Measurements from ENCODE around the gene CTNNA1.
"Not testable (repeated sequence)": the region's sequence is repeated elsewhere in the genome, so short reads cannot be mapped to it uniquely, and the experiment has no call there.

Gene CTNNA1

GRCh38 chr5:138831703-138832102, 78.5 kb downstream of the CTNNA1 start:
- H3K4me3 ChIP-seq (ENCODE audit: low read depth, low read length) = no peak overlapping the region
- peaks cover 19% of the 10 kb centered on the region for H3K4me1 ChIP-seq (ENCODE audit: control insufficient read depth, insufficient read depth, low read length, unreplicated experiment)
- H3K36me3 ChIP-seq (ENCODE audit: insufficient read depth, low read length) = peaks cover 25% of the 10 kb centered on the region
- no peak overlapping the region for H3K27ac ChIP-seq (ENCODE audit: low read depth, low read length)
- peaks cover 36% of the 10 kb centered on the region for H3K79me2 ChIP-seq (ENCODE audit: control insufficient read depth, insufficient read depth, low read length, unreplicated experiment)
- no peak overlapping the region for H2AFZ ChIP-seq (ENCODE audit: low read length, unreplicated experiment)
- no peaks in the 10 kb centered on the region for H3K27me3 ChIP-seq (ENCODE audit: insufficient read depth, low read length)

GRCh38 chr5:138832218-138832617, 79.0 kb downstream of the CTNNA1 start:
- peaks cover 23% of the 10 kb centered on the region for H3K36me3 ChIP-seq (ENCODE audit: insufficient read depth, low read length)
- H2AFZ ChIP-seq (ENCODE audit: low read length, unreplicated experiment) = no peak overlapping the region
- H3K4me3 ChIP-seq (ENCODE audit: low read depth, low read length) = no peak overlapping the region
- H3K79me2 ChIP-seq (ENCODE audit: control insufficient read depth, insufficient read depth, low read length, unreplicated experiment) = peaks cover 35% of the 10 kb centered on the region
- no peak overlapping the region for H3K27ac ChIP-seq (ENCODE audit: low read depth, low read length)
- peaks cover 19% of the 10 kb centered on the region for H3K4me1 ChIP-seq (ENCODE audit: control insufficient read depth, insufficient read depth, low read length, unreplicated experiment)
- H3K27me3 ChIP-seq (ENCODE audit: insufficient read depth, low read length) = no peaks in the 10 kb centered on the region

DNA sequence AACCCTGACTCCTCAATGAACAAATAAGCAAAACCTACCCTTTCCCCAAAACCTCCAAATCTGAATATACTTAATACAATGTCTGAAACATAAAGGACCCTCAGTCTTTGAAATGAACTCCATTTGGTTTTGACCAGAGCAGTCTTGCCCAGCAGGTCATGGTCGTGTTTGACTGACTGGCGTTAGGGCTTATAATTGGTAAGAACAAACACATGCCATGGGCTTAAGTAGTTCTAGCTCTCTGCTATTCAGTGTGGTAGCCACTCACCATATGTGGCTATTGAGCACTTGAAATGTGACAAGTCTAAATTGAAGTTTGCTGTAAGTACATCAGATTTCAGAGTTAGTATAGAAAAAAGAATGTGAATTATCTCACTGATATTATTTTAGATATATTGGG, 79.9 kb downstream of the CTNNA1 start:
- no peak overlapping the region for H3K4me3 ChIP-seq (ENCODE audit: low read depth, low read length)
- H3K79me2 ChIP-seq (ENCODE audit: control insufficient read depth, insufficient read depth, low read length, unreplicated experiment) = peaks cover 39% of the 10 kb centered on the region
- no peak overlapping the region for H2AFZ ChIP-seq (ENCODE audit: low read length, unreplicated experiment)
- H3K4me1 ChIP-seq (ENCODE audit: control insufficient read depth, insufficient read depth, low read length, unreplicated experiment) = peaks cover 19% of the 10 kb centered on the region
- peaks cover 14% of the 10 kb centered on the region for H3K36me3 ChIP-seq (ENCODE audit: insufficient read depth, low read length)
- no peaks in the 10 kb centered on the region for H3K27me3 ChIP-seq (ENCODE audit: insufficient read depth, low read length)
- H3K27ac ChIP-seq (ENCODE audit: low read depth, low read length) = no peak overlapping the region

GRCh38 chr5:138833726-138834480, 80.7 kb downstream of the CTNNA1 start:
- 0 out of 2 replicates have a peak, but pooled peaks cover 7% of the 10 kb centered on the region for H3K36me3 ChIP-seq (ENCODE audit: insufficient read depth, low read length)
- H3K4me1 ChIP-seq (ENCODE audit: control insufficient read depth, insufficient read depth, low read length, unreplicated experiment) = peaks cover 14% of the 10 kb centered on the region
- H3K4me3 ChIP-seq (ENCODE audit: low read depth, low read length) = no peak overlapping the region
- H2AFZ ChIP-seq (ENCODE audit: low read length, unreplicated experiment) = no peak overlapping the region
- H3K27me3 ChIP-seq (ENCODE audit: insufficient read depth, low read length) = no peaks in the 10 kb centered on the region
- no peak overlapping the region for H3K27ac ChIP-seq (ENCODE audit: low read depth, low read length)
- H3K79me2 ChIP-seq (ENCODE audit: control insufficient read depth, insufficient read depth, low read length, unreplicated experiment) = peaks cover 38% of the 10 kb centered on the region

DNA sequence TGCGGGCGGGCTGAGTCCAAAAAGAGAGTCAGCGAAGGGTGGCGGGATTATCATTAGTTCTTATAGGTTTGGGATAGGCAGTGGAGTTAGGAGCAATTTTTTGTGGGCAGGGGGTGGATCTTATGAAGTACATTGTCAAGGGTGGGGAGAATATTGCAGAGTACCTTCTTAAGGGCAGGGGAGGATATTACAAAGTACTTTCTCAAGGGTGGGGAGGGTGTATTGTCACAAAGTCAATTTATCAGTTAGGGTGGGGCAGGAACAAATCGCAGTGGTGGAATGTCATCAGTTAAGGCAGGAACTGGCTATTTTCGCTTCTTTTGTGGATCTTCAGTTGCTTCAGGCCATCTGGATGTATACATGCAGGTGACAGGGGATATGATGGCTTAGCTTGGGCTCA, 81.6 kb downstream of the CTNNA1 start:
- H3K79me2 ChIP-seq (ENCODE audit: control insufficient read depth, insufficient read depth, low read length, unreplicated experiment) = peaks cover 47% of the 10 kb centered on the region
- not testable (repeated sequence) for H2AFZ ChIP-seq (ENCODE audit: low read length, unreplicated experiment); H3K36me3 ChIP-seq (ENCODE audit: insufficient read depth, low read length); H3K4me3 ChIP-seq (ENCODE audit: low read depth, low read length); H3K27ac ChIP-seq (ENCODE audit: low read depth, low read length); H3K4me1 ChIP-seq (ENCODE audit: control insufficient read depth, insufficient read depth, low read length, unreplicated experiment); H3K27me3 ChIP-seq (ENCODE audit: insufficient read depth, low read length)

DNA sequence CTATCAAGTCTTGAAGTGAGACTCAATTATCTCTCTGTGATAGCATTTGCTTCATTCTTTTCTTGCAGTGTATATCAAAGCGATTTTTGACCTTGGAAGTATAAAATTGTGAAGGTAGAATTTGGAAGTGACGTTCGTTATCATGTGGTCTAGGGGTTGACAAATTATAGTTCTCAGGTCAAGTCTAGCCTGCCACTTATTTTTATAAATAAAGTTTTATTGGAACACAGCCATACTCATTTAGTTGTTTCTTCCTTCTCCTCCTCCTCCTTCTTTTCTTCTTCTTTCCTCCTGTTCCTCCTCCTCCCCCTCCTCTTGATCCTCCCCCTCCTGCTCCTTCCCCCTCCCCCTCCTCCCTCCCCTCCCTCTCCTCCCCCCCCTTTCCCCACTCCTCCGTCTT, 83.9 kb downstream of the CTNNA1 start:
- H3K36me3 ChIP-seq (ENCODE audit: insufficient read depth, low read length) = peaks cover 11% of the 10 kb centered on the region; the same call in 1 of the 2 replicates
- peaks cover 52% of the 10 kb centered on the region for H3K79me2 ChIP-seq (ENCODE audit: control insufficient read depth, insufficient read depth, low read length, unreplicated experiment)
- no peaks in the 10 kb centered on the region for H3K27me3 ChIP-seq (ENCODE audit: insufficient read depth, low read length)
- peaks cover under 1% of the 10 kb centered on the region for H3K4me1 ChIP-seq (ENCODE audit: control insufficient read depth, insufficient read depth, low read length, unreplicated experiment)
- no peak overlapping the region for H3K4me3 ChIP-seq (ENCODE audit: low read depth, low read length)
- no peak overlapping the region for H3K27ac ChIP-seq (ENCODE audit: low read depth, low read length)
- no peak overlapping the region for H2AFZ ChIP-seq (ENCODE audit: low read length, unreplicated experiment)

DNA sequence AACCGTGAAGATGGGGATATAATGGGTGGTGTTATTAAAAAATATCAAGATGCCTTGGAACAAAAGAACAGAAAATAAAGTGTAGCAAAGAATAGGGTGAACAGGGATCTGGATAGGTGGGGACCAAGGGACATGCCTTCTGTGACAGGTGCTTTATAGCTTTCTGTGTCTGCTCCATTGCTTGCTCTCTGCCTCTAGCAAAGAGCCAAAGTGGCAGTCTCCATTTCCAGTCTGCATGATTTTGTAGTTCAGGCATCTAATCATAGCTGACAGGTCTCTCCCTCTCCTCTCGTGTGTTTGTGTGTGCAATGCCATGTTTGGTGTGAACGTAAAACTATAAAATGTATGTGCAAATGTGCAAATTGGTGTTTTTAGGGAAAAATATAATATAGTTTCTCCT, 86.9 kb downstream of the CTNNA1 start:
- no peak overlapping the region for H3K4me3 ChIP-seq (ENCODE audit: low read depth, low read length)
- H3K79me2 ChIP-seq (ENCODE audit: control insufficient read depth, insufficient read depth, low read length, unreplicated experiment) = peaks cover 60% of the 10 kb centered on the region
- peaks cover 5% of the 10 kb centered on the region; the same call in 1 of the 2 replicates for H3K36me3 ChIP-seq (ENCODE audit: insufficient read depth, low read length)

DNA sequence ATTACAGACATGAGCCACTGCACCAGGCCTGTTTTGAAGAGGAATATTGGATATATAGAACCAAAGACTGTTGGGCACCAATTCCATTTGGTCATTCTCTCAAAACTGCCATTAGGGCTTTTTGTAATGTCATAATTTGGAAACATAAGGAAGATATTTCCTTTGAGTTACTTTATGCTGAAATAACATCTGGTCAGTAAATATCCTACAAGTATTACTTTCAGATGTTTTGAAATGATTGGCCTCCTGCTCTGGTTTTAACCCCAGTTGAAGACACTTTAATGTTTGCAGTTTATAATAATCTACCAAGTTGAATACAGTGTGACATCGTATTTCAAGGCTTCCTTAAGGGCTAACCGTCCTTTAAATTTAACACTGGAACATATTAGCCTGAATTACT, 88.3 kb downstream of the CTNNA1 start:
- H3K4me3 ChIP-seq (ENCODE audit: low read depth, low read length) = no peak overlapping the region
- no peaks in the 10 kb centered on the region for H3K27me3 ChIP-seq (ENCODE audit: insufficient read depth, low read length)
- H3K36me3 ChIP-seq (ENCODE audit: insufficient read depth, low read length) = peaks cover 5% of the 10 kb centered on the region; the same call in 1 of the 2 replicates
- no peak overlapping the region for H2AFZ ChIP-seq (ENCODE audit: low read length, unreplicated experiment)
- no peak overlapping the region for H3K27ac ChIP-seq (ENCODE audit: low read depth, low read length)
- peaks cover 34% of the 10 kb centered on the region for H3K4me1 ChIP-seq (ENCODE audit: control insufficient read depth, insufficient read depth, low read length, unreplicated experiment)
- H3K79me2 ChIP-seq (ENCODE audit: control insufficient read depth, insufficient read depth, low read length, unreplicated experiment) = peaks cover 52% of the 10 kb centered on the region

More for the DNA sequence above, 86.9 kb downstream of the CTNNA1 start:
- H2AFZ ChIP-seq (ENCODE audit: low read length, unreplicated experiment) = no peak overlapping the region
- H3K4me1 ChIP-seq (ENCODE audit: control insufficient read depth, insufficient read depth, low read length, unreplicated experiment) = peaks cover 27% of the 10 kb centered on the region
- no peak overlapping the region for H3K27ac ChIP-seq (ENCODE audit: low read depth, low read length)
- H3K27me3 ChIP-seq (ENCODE audit: insufficient read depth, low read length) = no peaks in the 10 kb centered on the region

DNA sequence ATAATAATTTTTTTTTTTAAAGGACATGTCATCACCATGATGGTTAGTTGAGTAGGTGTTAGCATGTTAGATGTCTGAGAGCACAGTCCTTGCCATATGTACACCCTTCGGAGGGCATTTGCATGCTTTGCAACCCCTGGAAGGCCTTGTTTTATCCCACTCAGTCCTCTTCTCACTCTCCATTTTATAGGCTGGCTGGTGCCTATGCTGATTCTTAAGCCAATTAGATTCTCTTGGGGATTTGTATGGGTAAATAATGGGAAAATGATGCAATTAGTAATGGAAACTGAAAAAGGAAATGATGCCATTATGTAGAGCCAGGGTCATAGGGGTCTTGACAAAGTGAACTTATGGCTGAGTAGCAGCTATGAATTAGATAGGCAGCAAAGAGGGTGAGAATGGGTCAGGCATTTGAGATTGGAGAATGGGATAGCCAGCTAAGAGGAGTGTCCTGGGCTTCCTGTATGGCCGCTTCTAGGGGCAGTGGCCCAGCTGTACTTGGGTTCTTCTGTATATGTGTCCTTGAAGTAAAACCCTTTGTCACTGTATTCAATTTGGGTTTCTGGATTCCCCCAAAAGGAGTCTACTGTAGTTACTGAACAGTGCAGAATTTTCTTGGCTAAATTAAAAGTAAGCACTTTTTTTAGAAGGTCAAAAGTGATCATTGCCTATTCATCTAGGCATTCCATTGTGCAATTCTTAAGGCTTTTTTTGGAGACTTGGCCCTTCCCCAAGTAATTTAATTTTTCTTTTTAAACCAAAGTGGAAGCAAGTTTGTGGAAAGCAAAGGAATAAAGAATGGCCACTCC, 90.3 kb downstream of the CTNNA1 start:
- peaks cover 34% of the 10 kb centered on the region for H3K4me1 ChIP-seq (ENCODE audit: control insufficient read depth, insufficient read depth, low read length, unreplicated experiment)
- H3K36me3 ChIP-seq (ENCODE audit: insufficient read depth, low read length) = peaks cover 5% of the 10 kb centered on the region; the same call in 1 of the 2 replicates
- no peak overlapping the region for H2AFZ ChIP-seq (ENCODE audit: low read length, unreplicated experiment)
- H3K27me3 ChIP-seq (ENCODE audit: insufficient read depth, low read length) = no peaks in the 10 kb centered on the region
- H3K79me2 ChIP-seq (ENCODE audit: control insufficient read depth, insufficient read depth, low read length, unreplicated experiment) = peaks cover 60% of the 10 kb centered on the region
- 0 out of 2 replicates have a peak overlapping the region, but pooled peaks have one; percentile 2 for H3K4me3 ChIP-seq (ENCODE audit: low read depth, low read length)
- peak overlapping the region; percentile 87 for H3K27ac ChIP-seq (ENCODE audit: low read depth, low read length)

DNA sequence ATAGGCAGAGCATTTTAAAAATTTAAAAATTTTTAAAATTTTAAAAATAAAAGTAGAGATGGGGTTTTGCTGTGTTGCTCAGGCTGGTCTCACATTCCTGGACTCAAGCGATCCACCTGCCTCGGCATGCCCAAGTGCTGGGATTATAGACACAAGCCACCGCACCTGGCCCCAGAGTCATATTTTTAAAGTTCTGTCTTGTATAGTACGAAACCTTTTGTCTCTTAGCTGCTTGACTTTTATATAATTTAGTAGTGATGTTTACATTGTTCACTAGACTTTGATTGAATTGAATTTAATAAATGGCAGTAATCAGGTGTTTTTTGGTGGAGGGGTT, 90.9 kb downstream of the CTNNA1 start:
- peak overlapping the region; percentile 87 for H3K27ac ChIP-seq (ENCODE audit: low read depth, low read length)
- H3K4me1 ChIP-seq (ENCODE audit: control insufficient read depth, insufficient read depth, low read length, unreplicated experiment) = peaks cover 34% of the 10 kb centered on the region
- H3K36me3 ChIP-seq (ENCODE audit: insufficient read depth, low read length) = peaks cover 5% of the 10 kb centered on the region; the same call in 1 of the 2 replicates
- H3K4me3 ChIP-seq (ENCODE audit: low read depth, low read length) = peak overlapping the region; percentile 50
- H3K79me2 ChIP-seq (ENCODE audit: control insufficient read depth, insufficient read depth, low read length, unreplicated experiment) = peaks cover 61% of the 10 kb centered on the region
- no peaks in the 10 kb centered on the region for H3K27me3 ChIP-seq (ENCODE audit: insufficient read depth, low read length)
- H2AFZ ChIP-seq (ENCODE audit: low read length, unreplicated experiment) = no peak overlapping the region
